HG02571 (cell line): ENCODE measurements around the gene REXO1.

Source experiments
- ATAC-seq: cut with Tn5 transposase; IDR thresholded peaks from one replicate; pipeline ENCODE4 v1.9.1; 2021; ENCODE audit warnings: mild to moderate bottlenecking, moderate library complexity; ENCODE audit not compliant: unreplicated experiment

The REXO1 gene

GRCh38 chr19:1816530-1817298, 31.6 kb downstream of the REXO1 start:
- ATAC-seq = no peak

DNA sequence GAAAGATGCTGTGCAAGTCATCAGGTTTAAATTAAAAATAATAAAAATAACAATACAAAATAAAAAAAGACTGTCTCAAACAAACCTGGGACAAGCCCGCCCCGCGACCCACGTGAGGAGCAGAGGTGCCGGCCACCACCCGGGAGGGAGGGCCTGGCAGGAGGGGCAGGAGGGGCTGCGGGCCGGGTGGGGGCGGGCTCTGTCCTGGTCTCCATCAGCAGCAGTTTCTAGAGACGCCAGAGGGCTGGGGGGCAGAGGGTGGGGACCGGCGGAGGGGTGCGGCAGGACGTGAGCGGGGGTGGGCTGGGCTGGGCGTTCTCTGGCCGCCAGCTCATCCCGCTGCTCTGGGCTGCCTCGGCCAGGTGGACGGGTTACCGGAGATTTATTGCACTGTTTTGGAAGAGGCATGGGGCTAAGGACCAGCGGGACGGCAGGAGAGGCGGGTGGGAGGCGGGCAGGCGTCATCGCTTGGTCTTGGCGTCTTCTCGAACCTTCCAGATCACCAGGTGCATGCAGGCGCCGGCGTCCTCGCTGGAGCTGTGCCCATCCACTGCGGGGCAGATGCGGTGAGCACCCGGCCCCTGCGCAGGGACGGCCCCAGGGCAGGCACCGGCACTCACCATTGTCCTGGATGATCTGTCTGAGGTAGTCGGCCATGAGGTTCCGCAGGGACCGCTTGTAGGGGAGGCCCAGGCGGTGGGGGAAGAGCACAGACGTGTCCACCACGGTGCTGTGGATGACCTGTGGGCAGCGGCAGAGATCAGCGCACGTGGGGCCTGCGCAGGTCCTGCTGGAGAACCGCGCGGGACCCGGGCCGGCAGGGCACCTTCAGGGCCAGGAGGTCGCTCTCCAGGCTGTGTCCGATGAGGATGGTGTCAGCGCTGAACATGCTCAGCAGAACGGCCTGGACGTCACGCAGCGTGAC, 32.4 kb downstream of the REXO1 start:
- ATAC-seq = no peak

DNA sequence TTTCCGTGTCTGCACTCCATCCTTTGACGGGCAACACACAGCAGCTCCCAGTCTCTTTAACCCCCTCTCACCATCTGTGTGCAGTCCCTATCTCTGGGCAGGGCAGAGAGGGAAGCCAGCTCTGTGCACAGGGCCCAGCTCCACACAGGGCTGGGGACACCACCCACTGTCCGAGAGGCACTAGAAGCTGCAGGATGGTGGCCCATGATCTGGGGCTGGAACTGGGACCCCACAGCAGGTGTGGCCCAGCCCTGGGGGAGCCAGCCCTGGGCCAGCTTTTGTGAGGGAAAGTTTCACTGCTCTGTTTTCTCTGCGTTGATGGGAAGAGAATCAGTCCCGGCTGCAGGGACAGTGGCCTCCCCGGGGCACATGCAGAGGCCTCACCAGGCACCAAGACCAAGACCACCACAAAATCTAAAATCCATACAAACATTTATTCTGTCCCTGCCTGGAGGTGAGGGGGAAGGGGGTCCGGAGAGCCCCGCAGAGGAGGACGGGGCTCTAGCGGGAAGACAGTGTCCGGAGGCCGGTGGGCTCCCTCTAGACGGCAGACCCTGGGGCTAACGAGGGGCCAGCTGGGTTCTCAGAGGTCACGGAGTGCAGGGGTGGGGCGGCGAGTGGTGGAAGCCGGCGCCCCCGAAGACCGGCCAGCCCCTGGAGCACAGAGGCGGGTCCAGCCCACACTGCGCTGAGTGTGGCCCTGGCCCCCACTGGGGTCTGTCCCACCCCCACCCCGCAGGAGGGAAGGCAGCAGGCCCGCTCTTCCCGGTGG, 33.3 kb downstream of the REXO1 start:
- no peak for ATAC-seq

DNA sequence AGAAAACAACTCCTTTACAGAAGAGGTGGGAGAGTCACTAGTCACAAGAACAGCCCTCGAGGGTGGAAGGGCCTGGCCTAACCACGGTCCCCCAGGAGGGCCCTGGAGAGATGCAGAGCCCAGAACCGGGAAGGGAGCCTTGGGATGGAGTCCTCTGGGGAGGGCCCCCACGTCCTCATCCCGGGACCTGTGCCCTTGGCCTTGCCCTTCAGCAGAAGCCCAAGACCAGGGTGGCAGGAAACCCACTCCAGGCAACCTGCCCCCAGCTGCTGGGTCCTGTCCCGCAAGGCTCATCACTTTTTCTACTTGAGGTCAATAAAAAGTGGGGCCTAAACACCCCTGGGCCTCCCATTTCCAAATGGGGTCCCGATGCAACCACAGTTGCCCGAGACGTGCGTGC, 33.9 kb downstream of the REXO1 start:
- no peak for ATAC-seq

DNA sequence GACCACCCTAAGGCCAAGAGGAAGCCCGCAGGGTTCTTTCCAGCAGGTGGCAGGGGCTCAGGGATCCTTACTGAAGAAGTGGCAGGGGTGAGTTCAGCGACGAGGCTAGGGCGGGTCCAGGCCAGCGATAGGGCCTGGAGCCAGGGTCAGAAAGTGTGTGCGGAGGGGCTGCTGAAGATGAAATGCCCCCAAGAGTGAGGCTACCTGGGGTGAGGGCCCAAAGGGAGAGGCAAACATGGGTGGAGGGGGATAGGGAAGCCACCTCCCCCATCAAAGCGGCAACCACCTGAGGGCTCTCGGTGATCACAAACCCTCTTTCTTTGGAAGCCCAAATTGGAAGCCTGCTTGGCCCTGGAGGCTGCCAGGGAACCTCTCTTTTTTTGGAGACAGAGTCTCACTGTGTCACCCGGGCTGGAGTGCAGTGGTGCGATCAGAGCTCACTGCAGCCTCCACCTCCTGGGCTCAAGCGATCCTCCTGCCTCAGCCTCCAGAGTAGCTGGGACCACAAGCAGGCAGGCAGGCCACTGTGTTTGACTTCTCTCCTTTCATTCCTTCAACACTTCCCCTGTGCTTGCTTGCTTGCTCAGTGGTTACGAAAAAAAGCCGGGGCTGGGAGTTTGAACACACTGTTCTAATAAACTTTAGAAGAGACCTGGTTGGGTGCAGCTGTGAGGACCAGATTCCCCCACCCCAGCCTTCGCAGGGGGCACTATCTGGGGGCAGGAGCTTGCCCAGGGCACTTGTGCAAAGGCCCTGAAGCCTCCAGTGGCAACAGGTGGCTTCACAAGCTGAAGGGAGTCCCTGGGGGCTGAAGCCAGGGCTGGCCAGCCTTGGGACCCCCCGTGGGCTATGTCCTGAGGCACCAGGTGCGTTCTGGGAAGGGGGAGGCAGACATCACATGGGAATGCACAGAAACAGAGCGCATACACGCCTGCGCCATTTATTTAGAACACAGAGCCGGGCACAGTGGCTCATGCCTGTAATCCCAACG, 34.8 kb downstream of the REXO1 start:
- ATAC-seq = no peak

GRCh38 chr19:1812426-1813191, 35.7 kb downstream of the REXO1 start:
- ATAC-seq = peak; percentile 74

GRCh38 chr19:1811942-1812425, 36.3 kb downstream of the REXO1 start, which contains the start of gene ATP8B3:
ATP8B3 (minus strand) TSS chr19:1812276; CDS start chr19:1811736, 540 bp downstream.
- ATAC-seq = peak; percentile 15

- no peak for ATAC-seq
Observed at GRCh38 chr19:1811472-1811894, 36.8 kb downstream of the REXO1 start.

GRCh38 chr19:1810439-1811160, 37.7 kb downstream of the REXO1 start:
- no peak for ATAC-seq

- no peak for ATAC-seq
Observed at GRCh38 chr19:1809678-1810077, 38.6 kb downstream of the REXO1 start.

- no peak for ATAC-seq
Observed at GRCh38 chr19:1808395-1808731, 39.9 kb downstream of the REXO1 start.

GRCh38 chr19:1807695-1808394, 40.4 kb downstream of the REXO1 start:
- ATAC-seq = no peak

- no peak for ATAC-seq
Observed at GRCh38 chr19:1807030-1807694, 41.1 kb downstream of the REXO1 start.

GRCh38 chr19:1806184-1807029, 41.9 kb downstream of the REXO1 start:
- no peak for ATAC-seq

DNA sequence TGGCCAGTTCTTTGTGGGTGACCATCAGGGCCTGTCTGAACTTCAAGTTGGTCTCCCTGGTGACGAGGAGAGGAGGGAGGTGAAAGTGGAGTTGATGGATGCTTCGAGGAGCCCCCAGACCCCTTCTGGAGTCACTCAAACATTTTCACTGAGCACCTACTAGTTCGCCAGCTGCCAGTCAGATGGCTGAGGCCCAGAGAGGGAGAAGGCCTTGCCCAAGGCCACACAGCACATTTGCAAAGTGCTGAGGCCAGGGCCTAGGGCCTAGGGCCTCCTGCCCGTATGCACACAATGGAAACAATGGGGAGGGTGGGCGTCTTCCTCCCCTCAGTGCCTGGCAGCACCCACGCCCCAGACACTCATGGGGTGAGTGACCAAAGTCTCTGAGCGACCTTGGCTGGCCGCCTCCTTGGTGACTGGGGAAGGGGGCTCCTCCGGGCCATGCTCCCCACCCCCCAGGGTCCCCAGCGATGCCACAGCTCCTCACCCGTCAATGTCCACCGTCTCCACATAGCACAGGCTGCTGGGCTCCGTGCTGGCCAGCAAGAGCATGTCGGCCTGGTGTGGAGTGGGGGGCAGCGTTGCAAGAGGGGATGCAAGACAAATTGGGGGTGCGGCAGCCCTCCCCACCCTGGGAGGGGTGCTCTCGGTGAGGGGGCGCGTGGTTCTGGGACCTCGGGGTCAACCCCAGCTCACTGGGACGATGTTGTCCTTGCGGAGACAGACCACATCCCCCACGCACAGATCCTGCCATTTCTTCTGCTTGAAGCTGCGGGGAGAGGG, 42.7 kb downstream of the REXO1 start:
- ATAC-seq = no peak

DNA sequence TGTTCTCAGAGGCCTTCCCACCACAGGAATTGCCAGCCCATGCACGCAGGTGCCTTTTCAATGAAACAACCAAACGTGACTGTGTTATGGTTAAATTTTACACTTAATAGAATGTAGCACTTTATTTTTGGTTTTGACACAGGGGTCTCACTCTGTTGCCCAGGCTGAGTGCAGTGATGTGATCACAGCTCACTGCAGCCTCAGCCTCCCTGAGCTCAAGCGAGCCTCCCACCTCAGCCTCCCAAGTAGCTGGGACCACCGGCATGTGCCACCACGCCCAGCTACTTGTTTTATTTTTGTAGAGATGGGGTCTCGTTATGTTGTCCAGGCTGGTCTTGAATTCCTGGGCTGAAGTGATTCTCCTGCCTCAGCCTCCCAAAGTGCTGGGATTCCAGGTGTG, 43.4 kb downstream of the REXO1 start:
- no peak for ATAC-seq
